ENCODE data around the gene SMIM38.

DNA sequence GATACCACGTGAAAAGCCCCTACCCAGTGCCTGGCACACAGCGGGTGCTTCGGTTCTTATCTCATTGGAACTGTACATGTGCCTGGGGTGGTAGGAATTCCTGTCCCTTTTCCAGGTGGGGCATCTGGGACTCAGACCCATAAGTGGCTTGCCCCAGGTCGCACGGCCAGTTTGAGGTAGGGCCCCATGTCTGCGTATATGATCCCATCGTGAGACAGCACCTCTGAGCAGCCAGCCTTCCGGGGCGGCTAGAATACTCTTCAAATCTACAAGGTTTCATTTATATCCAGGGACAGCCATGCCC is 33.5 kb upstream of the SMIM38 start:
- TF ChIP-seq, protein P1, sequence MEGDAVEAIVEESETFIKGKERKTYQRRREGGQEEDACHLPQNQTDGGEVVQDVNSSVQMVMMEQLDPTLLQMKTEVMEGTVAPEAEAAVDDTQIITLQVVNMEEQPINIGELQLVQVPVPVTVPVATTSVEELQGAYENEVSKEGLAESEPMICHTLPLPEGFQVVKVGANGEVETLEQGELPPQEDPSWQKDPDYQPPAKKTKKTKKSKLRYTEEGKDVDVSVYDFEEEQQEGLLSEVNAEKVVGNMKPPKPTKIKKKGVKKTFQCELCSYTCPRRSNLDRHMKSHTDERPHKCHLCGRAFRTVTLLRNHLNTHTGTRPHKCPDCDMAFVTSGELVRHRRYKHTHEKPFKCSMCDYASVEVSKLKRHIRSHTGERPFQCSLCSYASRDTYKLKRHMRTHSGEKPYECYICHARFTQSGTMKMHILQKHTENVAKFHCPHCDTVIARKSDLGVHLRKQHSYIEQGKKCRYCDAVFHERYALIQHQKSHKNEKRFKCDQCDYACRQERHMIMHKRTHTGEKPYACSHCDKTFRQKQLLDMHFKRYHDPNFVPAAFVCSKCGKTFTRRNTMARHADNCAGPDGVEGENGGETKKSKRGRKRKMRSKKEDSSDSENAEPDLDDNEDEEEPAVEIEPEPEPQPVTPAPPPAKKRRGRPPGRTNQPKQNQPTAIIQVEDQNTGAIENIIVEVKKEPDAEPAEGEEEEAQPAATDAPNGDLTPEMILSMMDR (IDR thresholded peaks at IDR 0.05; ENCODE audit: low read depth, low read length, missing input control): no peak
- TF ChIP-seq YY1 (IDR thresholded peaks at IDR 0.05) (no peak), RXRA (IDR thresholded peaks at IDR 0.05) (no peak)
- TF ChIP-seq, protein P2, sequence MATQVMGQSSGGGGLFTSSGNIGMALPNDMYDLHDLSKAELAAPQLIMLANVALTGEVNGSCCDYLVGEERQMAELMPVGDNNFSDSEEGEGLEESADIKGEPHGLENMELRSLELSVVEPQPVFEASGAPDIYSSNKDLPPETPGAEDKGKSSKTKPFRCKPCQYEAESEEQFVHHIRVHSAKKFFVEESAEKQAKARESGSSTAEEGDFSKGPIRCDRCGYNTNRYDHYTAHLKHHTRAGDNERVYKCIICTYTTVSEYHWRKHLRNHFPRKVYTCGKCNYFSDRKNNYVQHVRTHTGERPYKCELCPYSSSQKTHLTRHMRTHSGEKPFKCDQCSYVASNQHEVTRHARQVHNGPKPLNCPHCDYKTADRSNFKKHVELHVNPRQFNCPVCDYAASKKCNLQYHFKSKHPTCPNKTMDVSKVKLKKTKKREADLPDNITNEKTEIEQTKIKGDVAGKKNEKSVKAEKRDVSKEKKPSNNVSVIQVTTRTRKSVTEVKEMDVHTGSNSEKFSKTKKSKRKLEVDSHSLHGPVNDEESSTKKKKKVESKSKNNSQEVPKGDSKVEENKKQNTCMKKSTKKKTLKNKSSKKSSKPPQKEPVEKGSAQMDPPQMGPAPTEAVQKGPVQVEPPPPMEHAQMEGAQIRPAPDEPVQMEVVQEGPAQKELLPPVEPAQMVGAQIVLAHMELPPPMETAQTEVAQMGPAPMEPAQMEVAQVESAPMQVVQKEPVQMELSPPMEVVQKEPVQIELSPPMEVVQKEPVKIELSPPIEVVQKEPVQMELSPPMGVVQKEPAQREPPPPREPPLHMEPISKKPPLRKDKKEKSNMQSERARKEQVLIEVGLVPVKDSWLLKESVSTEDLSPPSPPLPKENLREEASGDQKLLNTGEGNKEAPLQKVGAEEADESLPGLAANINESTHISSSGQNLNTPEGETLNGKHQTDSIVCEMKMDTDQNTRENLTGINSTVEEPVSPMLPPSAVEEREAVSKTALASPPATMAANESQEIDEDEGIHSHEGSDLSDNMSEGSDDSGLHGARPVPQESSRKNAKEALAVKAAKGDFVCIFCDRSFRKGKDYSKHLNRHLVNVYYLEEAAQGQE (IDR thresholded peaks at IDR 0.05): no peak
